Astrocyte of the cerebellum (primary cell): Measurements from ENCODE around the gene RGS12.

Experiments used
- DNase-seq: peaks from one replicate; pipeline ENCODE4 v3.0.0-alpha.2; 2011; ENCODE audit warnings: low read depth
- H3K4me3 ChIP-seq: 2 replicates; pipeline ENCODE4 v1.5.1; 2011; ENCODE audit warnings: mild to moderate bottlenecking, low read depth, low read length, moderate library complexity
- CTCF ChIP-seq: IDR thresholded peaks from 2 replicates; pipeline ENCODE4 v1.5.1; 2012; ENCODE audit warnings: low read length, low read depth, moderate library complexity, mild to moderate bottlenecking; ENCODE audit errors: missing control alignments
- in situ Hi-C: cut with HindIII; loops from 2 replicates; pipeline ENCODE4 v1.10.0; 2017; ENCODE audit warnings: low sequenced_read_pairs

Gene RGS12

GRCh38 chr4:3313139-3313538 lies 20.3 kb downstream of the RGS12 start:
- in situ Hi-C loops = no loop called here
- H3K4me3 ChIP-seq = no peak overlapping the region
- DNase-seq = no peak
- no peak for TF ChIP-seq CTCF

DNA sequence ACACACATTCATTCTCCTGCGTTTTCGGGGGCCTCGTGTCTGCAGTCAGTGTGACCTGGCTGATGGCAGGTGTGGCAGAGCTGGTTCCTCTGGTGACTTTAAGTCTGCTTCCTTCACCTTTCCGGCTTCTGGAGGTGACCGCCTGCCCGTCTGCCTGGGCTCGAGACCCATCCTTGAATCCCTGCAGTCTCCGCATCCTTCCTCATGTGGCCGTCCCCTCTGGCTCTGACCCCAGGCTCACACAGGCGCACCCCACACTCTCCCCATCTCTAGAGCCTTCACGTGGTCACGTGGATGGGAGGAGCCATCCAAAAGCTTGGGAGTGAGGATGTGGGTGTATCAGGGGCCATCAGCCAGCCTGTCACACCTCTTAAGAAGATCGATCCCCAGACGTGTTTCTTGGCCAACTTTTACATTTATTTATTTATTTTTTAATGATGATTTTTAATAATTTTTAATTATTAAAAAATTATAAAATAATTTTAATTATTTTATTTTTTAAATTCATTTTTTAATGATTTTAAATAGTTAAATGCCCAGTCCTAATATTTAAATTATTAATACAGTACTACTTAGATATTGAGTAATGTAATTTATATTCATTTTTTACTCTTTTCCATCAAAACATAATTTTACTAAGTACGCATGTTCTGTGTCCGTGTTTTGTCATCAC lies 20.9 kb downstream of the RGS12 start:
- no peak overlapping the region for H3K4me3 ChIP-seq
- in situ Hi-C loops = no loop called here
- DNase-seq = no peak
- TF ChIP-seq CTCF = no peak

DNA sequence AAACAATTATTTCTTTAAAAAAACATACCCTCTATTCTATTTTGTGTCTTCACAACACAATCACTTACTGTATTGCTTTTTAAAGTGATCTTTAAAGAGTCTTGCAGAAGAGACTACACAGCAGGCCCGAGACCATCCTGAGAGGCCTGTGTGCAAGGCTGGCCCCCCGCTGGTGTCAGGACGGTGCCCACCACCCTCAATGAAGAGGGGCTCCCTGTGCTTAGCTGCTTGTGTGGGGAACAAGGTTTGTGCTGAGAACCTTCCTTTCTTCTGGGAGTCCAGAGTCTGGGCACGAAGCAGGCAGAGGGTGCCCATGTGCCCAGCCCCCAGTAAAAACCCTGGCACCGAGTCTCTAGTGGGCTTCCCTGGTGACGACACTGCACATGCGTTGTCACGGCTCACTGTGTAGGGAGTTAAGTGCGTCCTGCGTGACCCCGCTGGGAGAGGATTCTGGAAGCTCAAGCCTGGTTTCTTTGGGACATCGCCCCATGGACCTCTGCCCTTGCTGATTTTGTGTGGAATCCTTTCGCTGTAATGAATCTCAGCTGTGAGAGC lies 22.0 kb downstream of the RGS12 start:
- H3K4me3 ChIP-seq = no peak overlapping the region
- in situ Hi-C loops = no loop called here
- DNase-seq = no peak
- TF ChIP-seq CTCF = no peak

DNA sequence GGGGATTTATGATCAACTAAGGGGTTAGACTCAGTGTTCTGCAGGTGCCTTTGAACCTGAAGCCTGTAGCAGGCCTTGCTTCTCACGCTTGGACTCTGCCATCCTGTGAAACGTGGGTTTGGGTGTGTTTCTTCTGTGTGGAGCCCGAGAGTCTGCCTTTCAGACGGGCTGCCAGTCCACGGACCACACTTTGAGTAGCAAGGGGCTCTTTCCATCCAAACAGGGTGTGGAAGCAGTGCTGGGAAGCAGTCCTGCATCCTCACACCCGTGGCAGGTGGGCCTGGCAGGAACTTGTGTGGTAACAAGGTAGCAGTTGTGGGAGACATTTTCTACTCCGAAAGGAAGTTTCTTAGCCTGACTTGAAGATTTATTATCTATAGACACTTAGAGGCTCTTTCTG lies 22.7 kb downstream of the RGS12 start:
- TF ChIP-seq CTCF = no peak
- in situ Hi-C loops = no loop called here
- no peak for DNase-seq
- H3K4me3 ChIP-seq = no peak overlapping the region

DNA sequence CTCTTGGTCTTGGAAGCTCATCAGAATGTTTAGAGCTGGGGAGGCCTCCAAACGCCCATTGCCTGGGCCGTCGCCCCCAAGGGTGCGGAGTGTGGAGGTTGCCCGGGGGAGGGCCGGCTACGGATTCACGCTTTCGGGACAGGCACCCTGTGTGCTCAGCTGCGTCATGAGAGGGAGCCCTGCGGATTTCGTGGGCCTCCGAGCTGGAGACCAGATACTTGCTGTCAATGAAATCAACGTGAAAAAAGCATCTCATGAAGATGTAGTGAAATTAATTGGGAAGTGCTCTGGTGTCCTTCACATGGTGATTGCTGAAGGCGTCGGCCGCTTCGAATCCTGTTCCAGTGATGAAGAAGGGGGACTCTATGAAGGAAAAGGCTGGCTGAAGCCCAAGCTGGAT lies 23.3 kb downstream of the RGS12 start:
- no peak for TF ChIP-seq CTCF
- DNase-seq = no peak
- H3K4me3 ChIP-seq = no peak overlapping the region
- in situ Hi-C loops = no loop called here

GRCh38 chr4:3317011-3317655 lies 24.3 kb downstream of the RGS12 start:
- no peak overlapping the region for H3K4me3 ChIP-seq
- no peak for TF ChIP-seq CTCF
- in situ Hi-C loops = no loop called here
- no peak for DNase-seq
